ENCODE measurements around the gene PKN3. TPM values are rescaled to one million over a fixed set of nuclear protein-coding genes. Genes with fewer than 3 reads are reported as not detected.

PKN3 gene
- total and polyA plus RNA-seq, 2 of the 13 experiments (the other 11 are each of a cell fraction or from before 2014, with no cell fraction given) = 10.5 to 13.2 TPM

GRCh38 chr9:128684325-128685199, 17.7 kb upstream of the PKN3 start (continued):
- TF ChIP-seq ATF2 (CRISPR knock-in tag; IDR thresholded peaks at IDR 0.05) (no peak), ZSCAN5A (CRISPR knock-in tag; IDR thresholded peaks at IDR 0.05; ENCODE audit: borderline replicate concordance) (no peak), PHF8 (CRISPR knock-in tag; IDR thresholded peaks at IDR 0.05) (peak; percentile 58), GABPA (IDR thresholded peaks at IDR 0.05; ENCODE audit: low read depth, low read length) (no peak), GABPA (CRISPR knock-in tag; IDR thresholded peaks at IDR 0.05; ENCODE audit: low read depth) (peak; percentile 71), ZIK1 (CRISPR knock-in tag; IDR thresholded peaks at IDR 0.05; ENCODE audit: borderline replicate concordance, low read depth) (no peak; the same call in 1 of the 2 replicates), ZBTB1 (CRISPR knock-in tag; IDR thresholded peaks at IDR 0.05; ENCODE audit: borderline replicate concordance) (no peak), KLF11 (CRISPR knock-in tag; IDR thresholded peaks at IDR 0.05) (no peak), ZNF674 (CRISPR knock-in tag; IDR thresholded peaks at IDR 0.05; ENCODE audit: low read depth) (no peak), ZNF205 (CRISPR knock-in tag; IDR thresholded peaks at IDR 0.05) (no peak), MATR3 (CRISPR knock-in tag; IDR thresholded peaks at IDR 0.05) (no peak), ADNP (CRISPR knock-in tag; IDR thresholded peaks at IDR 0.05) (no peak), KAT8 (CRISPR knock-in tag; IDR thresholded peaks at IDR 0.05) (0 out of 2 replicates have a peak, but pooled peaks have one; percentile 32), ZNF333 (CRISPR knock-in tag; IDR thresholded peaks at IDR 0.05; ENCODE audit: borderline replicate concordance) (no peak), ZNF275 (CRISPR knock-in tag; IDR thresholded peaks at IDR 0.05; ENCODE audit: borderline replicate concordance) (0 out of 2 replicates have a peak, but pooled peaks have one; percentile 1), SP2 (CRISPR knock-in tag; IDR thresholded peaks at IDR 0.05) (peak; percentile 60), PHB2 (IDR thresholded peaks at IDR 0.05; ENCODE audit: partially characterized antibody) (no peak), SOX5 (CRISPR knock-in tag; IDR thresholded peaks at IDR 0.05; ENCODE audit: borderline replicate concordance) (no peak), RXRB (CRISPR knock-in tag; IDR thresholded peaks at IDR 0.05; ENCODE audit: borderline replicate concordance) (0 out of 2 replicates have a peak, but pooled peaks have one; percentile 7), ZMAT5 (CRISPR knock-in tag; IDR thresholded peaks at IDR 0.05; ENCODE audit: borderline replicate concordance, low read depth) (no peak), ZNF660 (CRISPR knock-in tag; IDR thresholded peaks at IDR 0.05; ENCODE audit: borderline replicate concordance, low read depth) (no peak), NFIC (IDR thresholded peaks at IDR 0.05; ENCODE audit: low read length) (no peak), RBM39 (IDR thresholded peaks at IDR 0.05; ENCODE audit: low read depth, low read length, poor library complexity, severe bottlenecking) (no peak)
